Measurements from ENCODE around the gene DENND4C.
"Not testable (repeated sequence)": the region's sequence is repeated elsewhere in the genome, so short reads cannot be mapped to it uniquely, and the experiment has no call there.

Gene DENND4C

DNA sequence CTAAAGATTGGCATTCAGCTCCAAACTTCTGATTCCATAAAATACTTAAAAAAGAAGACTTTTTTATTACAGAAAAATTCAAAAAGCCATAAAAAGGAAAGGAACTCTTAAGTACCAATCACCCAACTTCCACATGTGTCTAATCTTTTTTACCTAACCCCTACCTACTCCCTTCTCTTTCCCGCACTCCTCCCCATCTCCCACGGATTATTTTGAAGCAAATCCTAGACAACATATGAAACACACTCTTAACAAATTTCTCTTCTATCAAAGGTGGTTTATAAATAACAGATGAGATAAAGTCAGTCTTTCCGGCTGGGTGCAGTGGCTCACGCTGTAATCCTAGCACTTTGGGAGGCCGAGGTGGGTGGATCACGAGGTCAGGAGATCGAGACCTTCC is 5.9 kb upstream of the DENND4C start:
- DNase-seq (ENCODE audit: low read depth): no peak

DNA sequence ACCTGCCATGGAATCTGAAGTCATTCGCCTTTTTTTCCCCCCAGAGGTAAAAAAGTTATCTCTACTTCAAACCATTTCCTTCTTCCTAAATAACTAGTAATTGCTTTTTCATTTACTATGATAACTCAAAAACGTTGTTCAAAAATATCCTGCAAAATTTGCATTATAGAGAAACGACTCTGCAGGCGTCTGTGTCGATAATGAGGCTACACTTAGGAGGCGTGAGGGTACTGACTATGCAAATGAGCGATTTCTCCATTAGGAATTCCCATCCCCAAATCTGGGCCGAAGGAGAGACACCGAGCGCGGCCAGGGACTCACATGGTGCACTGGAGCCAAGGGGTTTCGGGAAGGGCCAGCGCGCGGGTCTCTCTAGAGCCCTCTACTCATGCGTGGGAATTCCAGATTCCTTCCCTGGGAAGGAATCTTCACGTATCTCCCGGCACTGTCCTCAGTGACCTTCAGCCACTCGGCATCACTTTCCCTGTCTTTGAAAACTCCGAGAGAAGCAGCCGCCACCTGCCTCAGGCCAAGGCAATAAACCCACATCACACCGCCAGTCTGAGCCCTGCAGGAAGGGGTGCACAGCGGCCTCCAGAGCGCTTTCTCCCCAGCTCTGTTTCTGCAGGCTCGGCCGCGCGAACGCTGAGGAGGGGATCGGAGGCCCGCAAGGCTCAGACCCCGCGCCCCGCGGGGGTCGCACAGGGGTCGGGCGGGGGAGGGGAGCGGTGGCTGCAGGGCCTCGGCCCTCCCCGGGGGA is 718 bp upstream of the DENND4C start:
- no peak for DNase-seq (ENCODE audit: low read depth)

DNA sequence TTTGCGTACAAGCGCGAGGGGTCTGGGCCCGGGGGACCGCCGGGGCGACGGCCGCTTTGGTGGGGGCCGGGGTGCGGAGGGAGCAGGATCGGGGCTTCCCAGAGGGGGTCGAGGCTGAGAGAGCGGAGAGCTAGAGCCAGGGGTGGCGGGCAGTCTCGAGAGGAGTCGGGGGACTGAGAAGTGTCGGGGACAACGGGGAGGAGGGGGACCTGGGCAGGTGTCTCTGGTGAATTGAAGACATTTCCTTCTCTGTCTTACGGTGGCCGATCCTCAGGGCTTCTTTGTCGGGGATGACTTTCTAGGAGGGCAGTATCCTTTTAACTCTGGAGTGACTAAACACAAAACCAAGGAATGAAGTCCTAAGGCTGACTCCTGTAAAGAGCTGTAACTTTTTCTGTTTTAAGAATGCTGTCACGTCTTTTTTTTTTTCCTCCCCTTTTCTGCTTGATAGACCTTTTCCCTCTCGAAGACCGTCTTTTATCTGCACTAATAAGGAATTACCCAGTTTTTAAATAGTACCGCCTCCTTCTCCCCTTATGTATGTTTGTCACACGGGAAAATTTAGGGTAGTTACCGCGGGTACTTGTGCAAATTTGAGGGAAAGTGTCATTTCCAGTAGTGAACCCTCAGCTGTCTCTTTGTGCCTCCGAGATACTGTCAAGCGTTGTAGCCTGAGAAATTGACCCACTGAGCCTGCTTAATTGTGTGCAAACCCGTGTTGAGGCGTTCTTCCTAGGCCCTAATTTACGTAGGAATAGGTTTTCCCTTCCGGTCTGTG is 822 bp downstream of the DENND4C start:
- DNase-seq (ENCODE audit: low read depth): no peak

DNA sequence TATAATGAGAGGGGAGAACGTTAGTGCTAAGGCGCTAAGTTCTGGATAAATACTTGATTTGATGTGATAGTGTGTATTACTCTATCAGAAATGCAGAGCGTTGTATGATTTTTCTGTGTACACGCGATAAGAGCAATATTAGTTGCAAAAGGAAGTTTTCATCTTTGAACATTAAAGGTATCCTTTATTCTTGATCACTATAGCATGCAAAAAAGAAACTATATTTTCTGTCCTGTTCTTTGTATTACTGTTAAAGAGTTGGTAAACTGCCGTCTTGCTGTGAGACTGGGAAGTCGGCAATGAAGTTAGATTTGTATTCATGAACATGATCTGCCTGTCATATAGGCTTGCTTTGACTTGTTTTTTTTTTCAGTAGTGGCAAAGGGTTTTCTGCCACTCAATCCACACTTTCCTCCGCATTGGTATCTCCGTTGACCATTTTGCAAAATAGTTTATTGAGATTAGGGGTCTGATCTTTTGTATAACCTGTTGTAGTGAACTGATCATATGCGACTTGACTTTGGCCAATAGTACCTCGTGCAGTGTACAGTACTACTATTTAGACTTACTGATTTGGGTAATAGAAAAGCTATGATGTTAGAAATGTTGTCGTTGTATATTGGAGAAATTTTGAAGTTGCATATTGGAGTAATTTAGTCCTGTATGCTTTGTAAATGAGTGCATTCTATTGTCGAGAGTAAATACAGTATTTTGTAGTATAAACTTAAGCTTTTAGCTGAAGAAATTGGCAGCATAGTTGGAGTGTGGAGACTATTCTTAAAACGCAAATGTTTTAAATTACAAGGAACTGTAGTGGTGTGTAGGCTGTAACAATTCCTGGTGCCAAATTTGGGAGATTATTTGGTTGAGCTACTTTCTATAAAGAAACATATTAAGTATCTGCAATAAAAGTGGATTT is 1.7 kb downstream of the DENND4C start:
- DNase-seq (ENCODE audit: low read depth): no peak

DNA sequence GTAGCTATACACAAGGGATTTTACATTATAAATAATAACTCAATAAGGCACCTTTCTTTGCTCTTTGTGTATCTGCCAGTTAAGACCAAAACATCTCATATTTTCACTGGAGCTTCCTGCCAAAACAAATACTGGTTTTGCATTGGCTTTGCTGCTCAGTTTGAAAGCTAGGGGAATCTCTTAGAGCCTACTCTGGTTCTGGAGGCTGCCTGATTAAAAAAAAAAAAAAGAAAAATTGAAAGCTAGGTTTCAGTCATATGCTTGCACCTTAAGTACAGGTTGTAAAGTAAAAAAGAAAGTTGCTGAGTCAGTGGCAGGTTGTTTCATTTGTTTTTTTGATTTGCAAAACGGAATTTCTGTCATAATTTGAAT is 2.3 kb downstream of the DENND4C start:
- DNase-seq (ENCODE audit: low read depth): no peak

DNA sequence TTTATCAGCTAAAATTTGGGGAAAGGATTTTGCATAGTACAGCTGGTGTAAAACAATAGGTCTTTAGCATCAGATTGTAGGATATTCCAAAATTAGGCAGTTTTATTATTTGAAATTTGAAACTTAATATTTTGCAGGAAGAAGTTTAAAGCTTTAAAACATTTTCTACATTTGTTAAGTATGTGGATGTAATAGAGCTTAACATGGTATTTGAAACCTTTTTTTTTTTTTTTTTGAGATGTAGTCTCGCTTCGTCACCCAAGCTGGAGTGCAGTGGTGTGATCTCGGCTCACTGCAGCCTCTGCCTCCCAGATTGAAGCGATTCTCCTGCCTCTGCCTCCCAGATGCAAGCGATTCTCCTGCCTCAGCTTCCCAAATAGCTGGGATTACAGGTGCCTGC is 2.9 kb downstream of the DENND4C start:
- DNase-seq (ENCODE audit: low read depth): no peak

DNA sequence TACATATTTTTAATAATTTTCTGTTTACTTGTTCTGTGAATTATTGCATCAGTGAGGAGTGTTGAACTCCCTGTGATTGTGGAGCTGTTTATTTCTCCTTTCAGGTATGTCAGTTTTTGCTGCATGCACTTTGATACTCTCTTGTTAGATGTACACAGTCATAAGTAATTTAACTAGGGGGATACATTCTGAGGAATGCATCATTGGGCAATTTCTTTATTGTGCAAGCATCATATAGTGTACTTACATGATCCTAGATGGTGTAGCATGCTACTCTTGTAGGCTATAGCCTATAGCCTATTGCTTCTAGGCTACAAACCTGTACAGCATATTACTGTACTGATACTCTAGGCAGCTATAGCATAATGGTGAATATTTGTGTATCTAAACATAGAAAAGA is 9.5 kb downstream of the DENND4C start:
- no peak for DNase-seq (ENCODE audit: low read depth)

DNA sequence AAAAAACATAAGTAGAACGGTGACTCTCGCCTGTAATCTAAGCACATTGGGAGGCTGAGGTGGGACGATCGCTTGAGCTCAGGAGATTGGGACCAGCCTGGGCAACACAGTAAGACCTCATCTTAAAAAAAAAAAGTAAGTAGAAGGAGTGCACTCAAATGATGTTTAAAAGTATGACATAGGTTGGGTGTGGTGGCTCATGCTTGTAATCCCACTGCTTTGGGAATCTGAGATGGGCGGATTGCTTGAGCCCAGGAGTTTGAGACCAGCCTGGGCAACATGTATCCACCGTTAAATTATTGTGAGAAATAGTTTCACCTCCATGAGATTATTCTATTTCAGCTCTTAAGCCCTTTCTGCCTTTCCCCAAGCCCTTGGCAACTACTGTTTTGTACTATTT is 11.2 kb downstream of the DENND4C start:
- no peak for DNase-seq (ENCODE audit: low read depth)

DNA sequence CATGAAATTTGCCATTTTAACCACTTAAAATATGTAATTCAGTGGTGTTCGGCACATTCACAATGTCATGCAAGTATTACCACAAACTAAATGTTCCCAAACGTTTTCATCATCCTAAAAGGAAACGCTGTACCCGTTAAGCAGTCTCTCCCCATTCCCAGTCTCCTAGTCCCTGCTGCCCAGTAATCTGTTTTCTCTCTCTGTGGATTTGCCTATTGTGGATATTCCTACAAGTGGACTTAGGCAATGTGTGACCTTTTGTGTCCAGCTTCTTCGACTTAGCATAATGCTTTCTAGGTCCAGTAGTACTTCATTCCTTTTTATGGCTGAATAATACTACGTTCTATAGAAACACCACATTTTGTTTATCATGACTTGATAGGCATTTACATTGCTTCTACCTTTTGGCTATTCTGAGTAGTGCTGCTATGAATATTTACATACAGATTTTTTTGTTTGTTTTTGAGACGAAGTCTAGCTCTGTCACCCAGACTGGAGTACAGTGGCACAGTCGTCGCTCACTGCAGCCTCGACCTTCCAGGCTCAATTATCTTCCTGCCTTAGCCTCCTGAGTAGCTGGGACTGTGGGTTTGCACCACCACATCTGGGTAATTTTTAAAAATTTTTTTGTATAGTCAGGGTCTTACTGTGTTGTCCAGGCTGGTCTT is 13.0 kb downstream of the DENND4C start:
- no peak for DNase-seq (ENCODE audit: low read depth)

DNA sequence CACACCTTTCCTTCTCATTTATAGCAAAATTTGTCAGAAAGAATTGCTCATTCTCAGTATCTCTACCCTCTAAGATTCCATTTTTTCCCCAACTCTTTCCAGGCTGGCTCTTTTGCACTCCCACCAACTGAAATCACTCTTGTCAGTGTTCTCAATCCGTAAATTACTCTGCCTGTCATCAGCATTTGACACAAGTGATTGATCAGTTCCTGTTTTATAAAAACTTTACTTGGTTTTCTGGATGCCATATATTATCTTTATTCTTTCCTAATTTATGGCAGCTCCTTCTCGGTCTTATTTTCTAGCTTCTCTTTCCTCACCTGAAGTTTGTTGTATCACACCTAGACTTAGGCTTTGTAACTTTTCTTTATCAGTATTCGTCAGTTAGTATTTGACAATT is 16.4 kb downstream of the DENND4C start:
- no peak for DNase-seq (ENCODE audit: low read depth)

DNA sequence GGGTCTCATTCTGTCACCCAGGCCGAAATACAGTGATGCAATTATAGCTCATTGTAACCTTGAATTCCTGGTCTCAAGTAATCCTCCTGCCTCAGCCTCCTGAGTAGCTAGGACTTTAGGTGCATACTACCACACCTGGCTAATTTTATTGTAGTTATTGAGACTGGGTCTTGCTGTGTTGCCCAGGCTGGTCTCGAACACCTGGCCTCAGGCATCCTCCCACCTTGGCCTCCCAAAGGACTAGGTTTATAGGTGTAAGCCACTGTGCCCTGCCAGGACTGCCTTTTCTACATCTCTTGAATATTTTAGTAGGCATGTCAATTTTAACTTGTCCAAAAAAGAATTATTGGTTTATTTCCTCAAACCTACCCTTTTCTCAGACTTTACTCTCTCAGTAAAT is 16.9 kb downstream of the DENND4C start:
- no peak for DNase-seq (ENCODE audit: low read depth)

DNA sequence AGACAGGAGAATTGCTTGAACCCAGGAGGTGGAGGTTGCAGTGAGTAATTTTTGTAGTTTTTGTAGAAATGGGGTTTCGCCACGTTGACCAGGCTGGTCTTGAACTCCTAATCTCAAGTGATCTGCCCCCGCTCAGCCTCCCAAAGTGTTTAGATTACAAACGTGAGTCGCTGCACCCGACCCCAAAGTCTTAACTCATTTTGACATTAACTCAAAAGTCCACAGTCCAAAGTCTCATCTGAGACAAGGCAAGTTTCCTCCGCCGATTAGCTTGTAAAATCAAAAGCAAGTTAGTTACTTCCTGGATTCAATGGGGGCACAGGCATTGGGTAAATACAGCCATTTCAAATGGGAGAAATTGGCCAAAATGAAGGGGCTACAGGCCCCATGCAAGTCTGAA is 19.9 kb downstream of the DENND4C start:
- not testable (repeated sequence) for DNase-seq (ENCODE audit: low read depth)

DNA sequence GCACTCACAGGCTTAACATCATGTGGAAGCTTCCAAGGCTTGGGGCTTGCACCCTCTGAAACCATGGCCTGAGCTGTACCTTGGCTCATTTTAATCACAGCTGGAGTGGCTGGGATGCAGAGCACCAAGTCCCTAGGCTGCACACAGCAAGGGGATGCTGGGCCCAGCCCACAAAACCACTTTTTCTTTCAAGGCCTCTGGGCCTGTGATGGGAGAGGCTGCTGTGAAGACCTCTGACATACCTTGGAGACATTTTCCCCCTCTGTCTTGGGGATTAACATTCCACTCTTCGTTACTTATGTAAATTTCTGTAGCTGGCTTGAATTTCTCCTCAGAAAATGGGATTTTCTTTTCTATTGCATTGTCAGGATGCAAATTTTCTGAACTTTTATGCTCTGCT is 20.7 kb downstream of the DENND4C start:
- not testable (repeated sequence) for DNase-seq (ENCODE audit: low read depth)

DNA sequence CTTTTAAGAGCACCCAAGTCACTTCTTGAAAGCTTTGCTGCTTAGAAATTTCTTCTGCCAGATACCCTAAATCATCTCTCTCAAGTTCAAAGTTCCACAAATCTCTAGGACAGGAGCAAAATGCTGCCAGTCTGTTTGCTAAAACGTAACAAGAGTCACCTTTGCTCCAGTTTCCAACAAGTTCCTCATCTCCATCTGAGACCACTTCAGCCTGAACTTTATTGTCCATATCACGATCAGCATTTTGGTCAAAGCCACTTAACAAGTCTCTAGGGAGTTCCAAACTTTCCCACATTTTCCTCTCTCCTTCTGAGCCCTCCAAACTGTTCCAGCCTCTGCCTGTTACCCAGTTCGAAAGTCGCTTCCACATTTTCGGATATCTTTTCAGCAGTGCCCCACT is 21.1 kb downstream of the DENND4C start:
- DNase-seq (ENCODE audit: low read depth): not testable (repeated sequence)

DNA sequence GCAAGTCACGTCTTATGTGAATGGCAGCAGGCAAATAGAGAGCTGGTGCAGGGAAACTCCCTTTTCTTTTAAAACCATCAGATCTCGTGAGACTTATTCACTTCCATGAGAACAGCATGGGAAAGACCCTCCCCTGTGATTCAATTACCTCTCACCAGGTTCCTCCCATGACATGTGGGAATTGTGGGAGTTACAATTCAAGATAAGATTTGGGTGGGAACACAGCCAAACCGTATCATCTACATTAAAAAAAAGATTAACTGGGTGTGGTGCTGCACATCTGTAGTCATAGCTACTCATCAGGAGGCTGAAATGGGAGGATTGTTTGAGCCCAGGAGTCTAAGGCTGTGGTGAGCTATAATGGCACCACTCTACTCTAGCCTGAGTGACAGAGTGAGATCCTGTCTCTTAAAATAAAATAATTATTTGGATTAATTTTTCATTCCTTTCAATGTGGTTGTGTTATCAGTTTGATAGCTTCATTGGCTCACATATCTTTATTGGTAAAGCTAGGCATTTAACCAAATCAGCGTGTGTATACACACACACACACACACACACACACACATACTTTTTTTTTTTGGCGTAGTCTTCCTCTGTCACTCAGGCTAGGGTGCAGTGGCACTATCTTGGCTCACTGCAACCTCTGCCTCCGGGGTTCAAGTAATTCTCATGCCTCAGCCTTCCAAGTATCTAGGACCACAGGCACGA is 21.8 kb downstream of the DENND4C start:
- no peak for DNase-seq (ENCODE audit: low read depth)

DNA sequence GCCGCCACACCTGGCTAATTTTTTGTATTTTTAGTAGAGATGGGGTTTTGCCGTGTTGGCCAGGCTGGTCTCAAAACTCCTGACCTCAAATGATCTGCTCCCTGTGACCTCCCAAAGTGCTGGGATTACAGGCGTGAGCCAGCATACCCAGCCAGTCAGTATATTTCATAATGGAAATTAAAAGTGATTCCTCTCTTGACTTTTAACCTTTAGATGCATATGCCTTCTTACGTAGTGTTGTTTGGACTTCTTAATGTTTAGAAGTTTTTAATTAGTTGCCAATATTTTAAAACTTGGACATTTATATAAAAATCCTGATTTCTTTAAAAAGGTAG is 22.4 kb downstream of the DENND4C start:
- DNase-seq (ENCODE audit: low read depth): no peak

DNA sequence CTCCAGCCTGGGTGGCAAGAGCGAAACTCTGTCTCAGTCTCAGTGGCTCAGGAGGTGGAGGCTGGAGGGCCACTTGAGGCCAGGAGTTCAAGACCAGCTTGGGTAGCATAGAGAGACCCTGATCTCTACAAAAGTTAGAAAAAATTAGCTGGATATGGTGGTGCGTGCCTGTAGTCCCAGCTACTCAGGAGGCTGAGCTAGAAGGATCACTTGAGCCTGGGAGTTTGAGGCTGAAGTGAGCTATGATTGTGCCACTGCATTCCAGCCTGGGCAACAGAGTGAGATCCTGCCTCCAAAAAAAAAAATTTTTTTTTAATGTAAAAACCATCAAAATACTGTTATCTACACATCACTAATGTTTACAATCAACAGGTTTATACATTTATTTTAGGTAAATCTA is 24.6 kb downstream of the DENND4C start:
- no peak for DNase-seq (ENCODE audit: low read depth)

DNA sequence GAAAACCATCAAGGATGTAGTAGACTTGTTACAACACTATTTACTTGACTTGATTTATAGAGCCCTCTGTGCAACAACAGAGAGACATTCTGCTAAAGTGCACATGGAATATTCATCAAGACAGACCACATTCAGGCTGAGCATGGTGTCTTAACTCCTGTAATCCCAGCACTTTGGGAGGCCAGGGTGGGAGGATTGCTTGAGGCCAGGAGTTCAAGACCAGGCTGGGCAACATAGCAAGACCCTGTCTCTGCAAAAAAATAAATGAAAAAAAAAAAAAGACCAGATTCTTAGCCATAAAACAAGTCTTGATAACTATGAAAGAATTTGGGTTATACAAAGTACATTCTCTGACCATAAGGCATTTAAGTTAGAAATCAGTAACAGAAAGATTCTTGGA is 25.3 kb downstream of the DENND4C start:
- DNase-seq (ENCODE audit: low read depth): no peak

DNA sequence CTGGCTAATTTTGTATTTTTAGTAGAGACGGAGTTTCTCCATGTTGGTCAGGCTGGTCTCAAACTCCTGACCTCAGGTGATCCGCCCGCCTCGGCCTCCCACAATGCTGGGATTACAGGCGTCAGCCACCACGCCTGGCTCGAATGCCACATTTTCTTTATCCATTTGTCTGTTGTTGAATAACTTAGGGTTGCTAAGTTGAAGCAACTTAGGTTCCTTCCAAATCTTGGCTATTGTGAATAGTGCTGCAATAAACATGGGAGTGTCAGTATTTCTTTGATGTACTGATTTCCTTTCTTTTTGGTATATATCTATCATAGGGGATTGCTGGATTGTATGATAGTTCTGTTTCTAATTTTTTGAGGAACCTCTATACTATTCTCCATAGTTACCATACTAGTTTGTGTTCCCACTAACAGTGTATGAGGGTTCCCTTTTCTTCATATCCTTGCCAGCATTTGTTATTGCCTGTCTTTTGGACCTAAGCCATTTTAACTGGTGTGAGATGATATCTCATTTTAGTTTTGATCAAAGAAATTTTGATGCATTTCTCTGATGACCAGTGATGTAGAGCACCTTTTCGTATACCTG is 29.3 kb downstream of the DENND4C start:
- DNase-seq (ENCODE audit: low read depth): not testable (repeated sequence)

DNA sequence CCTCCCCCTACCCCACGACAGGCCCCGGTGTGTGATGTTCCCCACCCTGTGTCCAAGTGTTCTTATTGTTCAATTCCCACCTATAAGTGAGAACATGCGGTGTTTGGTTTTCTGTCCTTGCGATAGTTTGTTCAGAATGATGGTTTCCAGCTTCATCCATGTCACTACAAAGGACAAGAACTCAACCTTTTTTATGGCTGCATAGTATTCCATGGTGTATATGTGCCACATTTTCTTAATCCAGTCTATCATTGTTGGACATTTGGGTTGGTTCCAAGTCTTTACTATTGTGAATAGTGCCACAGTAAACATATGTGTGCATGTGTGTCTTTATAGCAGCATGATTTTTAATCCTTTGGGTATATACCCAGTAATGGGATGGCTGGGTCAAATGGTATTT is 35.1 kb downstream of the DENND4C start:
- DNase-seq (ENCODE audit: low read depth): not testable (repeated sequence)

DNA sequence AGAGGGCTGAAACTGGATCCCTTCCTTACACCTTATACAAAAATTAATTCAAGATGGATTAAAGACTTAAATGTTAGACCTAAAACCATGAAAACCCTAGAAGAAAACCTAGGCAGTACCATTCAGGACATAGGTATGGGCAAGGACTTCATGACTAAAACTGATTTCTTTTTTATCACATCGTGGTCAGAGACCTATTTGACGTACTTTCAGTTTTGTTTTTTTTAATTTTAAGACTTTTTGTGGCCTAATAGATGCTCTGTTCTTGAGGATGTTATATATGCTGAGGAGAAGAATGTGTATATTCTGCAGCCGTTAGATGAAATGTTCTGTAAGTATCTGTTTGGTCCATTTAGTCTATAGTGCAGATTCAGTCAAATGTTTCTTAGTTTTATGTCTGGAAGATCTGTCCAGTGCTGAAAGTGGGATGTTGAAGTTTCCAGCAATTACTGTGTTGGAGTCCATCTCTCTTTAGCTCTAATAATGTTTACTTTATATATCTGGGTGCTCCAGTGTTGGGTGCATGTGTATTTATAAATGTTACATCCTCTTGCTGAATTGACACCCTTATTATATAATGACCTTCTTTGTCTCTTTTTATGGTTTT is 36.4 kb downstream of the DENND4C start:
- not testable (repeated sequence) for DNase-seq (ENCODE audit: low read depth)

Measured in CMK (cell line).